ENCODE results near the gene UBL3.

DNA sequence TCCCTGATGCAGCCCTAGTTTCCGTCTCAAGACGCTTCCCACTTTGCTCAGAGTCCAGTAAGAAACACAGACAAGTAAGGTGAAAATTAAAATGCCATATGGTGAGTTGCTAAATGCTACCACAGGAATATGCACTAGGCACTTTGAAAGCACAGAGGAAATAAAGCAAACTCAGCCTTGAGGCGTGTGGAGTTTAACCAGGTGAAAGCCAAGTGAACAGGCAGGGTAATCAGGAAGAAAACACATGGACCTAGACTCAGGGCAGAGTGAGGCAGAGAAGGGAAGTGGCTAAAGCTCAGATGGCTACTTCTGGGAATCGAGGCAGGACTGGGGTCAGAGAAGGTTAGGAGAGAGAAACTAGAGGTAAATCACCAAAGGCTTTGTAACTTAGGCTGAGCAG is 5.4 kb upstream of the UBL3 start:
- TF ChIP-seq, protein P1, sequence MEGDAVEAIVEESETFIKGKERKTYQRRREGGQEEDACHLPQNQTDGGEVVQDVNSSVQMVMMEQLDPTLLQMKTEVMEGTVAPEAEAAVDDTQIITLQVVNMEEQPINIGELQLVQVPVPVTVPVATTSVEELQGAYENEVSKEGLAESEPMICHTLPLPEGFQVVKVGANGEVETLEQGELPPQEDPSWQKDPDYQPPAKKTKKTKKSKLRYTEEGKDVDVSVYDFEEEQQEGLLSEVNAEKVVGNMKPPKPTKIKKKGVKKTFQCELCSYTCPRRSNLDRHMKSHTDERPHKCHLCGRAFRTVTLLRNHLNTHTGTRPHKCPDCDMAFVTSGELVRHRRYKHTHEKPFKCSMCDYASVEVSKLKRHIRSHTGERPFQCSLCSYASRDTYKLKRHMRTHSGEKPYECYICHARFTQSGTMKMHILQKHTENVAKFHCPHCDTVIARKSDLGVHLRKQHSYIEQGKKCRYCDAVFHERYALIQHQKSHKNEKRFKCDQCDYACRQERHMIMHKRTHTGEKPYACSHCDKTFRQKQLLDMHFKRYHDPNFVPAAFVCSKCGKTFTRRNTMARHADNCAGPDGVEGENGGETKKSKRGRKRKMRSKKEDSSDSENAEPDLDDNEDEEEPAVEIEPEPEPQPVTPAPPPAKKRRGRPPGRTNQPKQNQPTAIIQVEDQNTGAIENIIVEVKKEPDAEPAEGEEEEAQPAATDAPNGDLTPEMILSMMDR (tag by site-specific recombination; IDR thresholded peaks at IDR 0.05): no peak
- TF ChIP-seq ZNF175 (tag by site-specific recombination; IDR thresholded peaks at IDR 0.05): no peak
- TF ChIP-seq ZNF416 (tag by site-specific recombination; IDR thresholded peaks at IDR 0.05): no peak
- no peak for TF ChIP-seq ZNF292 (tag by site-specific recombination; IDR thresholded peaks at IDR 0.05; ENCODE audit: borderline replicate concordance, low read depth)
- TF ChIP-seq ZBTB44 (tag by site-specific recombination; IDR thresholded peaks at IDR 0.05): no peak
- TF ChIP-seq ZNF114 (tag by site-specific recombination; IDR thresholded peaks at IDR 0.05): no peak
